ENCODE measurements around the gene KSR1. TPM values are rescaled to one million over a fixed set of nuclear protein-coding genes. Genes with fewer than 3 reads are reported as not detected.
A peak's percentile ranks its signal among the peaks of the same experiment; 100 is the strongest.

Gene KSR1
- total and polyA plus RNA-seq, 9 donors: 43.3 to 112 (median 71.6) TPM

DNA sequence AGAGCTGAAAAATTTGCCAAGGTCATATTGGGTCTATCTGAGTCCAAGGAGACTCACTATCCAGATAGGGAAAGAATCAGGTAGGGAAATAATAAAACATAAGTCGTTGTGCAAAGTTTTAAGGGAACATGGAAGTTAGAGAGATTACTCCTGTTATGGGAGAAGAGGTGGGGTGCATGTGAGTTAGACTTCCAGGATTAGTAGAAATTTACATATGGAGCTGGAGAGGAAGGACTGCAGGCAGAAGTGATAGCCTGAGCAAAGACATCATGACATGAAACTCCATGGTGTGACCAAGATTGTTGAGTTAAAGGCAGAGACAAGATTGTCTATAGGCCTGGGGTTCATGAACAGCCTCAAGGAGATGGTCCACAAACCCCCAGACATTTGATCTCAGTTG is 5.8 kb upstream of the KSR1 start:
- DNase-seq: no peak
- Histone ChIP-seq H3K27me3 (ENCODE audit: control insufficient read depth, insufficient read depth, low read length) (no peaks in the 10 kb centered on the region), H3K9me3 (replicated peaks; ENCODE audit: control insufficient read depth, low read depth, low read length) (no peaks in the 10 kb centered on the region), H3K36me3 (ENCODE audit: control insufficient read depth, insufficient read depth, low read length) (no peaks in the 10 kb centered on the region), H3K27ac (ENCODE audit: low read length) (no peak overlapping the region), H3K4me1 (ENCODE audit: control insufficient read depth, insufficient read depth, low read length) (no peaks in the 10 kb centered on the region), H3K4me3 (ENCODE audit: low read length) (no peak overlapping the region)
- 70% methylated on average over 1 of the region's 1 CpG for WGBS (ENCODE audit: insufficient coverage)

- no peak overlapping the region for H3K27ac ChIP-seq (ENCODE audit: low read length)
- no peaks in the 10 kb centered on the region for H3K36me3 ChIP-seq (ENCODE audit: control insufficient read depth, insufficient read depth, low read length)
- no peak overlapping the region for H3K4me3 ChIP-seq (ENCODE audit: low read length)
- no peaks in the 10 kb centered on the region for H3K9me3 ChIP-seq (replicated peaks; ENCODE audit: control insufficient read depth, low read depth, low read length)
- DNase-seq: no peak
- H3K4me1 ChIP-seq (ENCODE audit: control insufficient read depth, insufficient read depth, low read length): peaks cover 2% of the 10 kb centered on the region
- H3K27me3 ChIP-seq (ENCODE audit: control insufficient read depth, insufficient read depth, low read length): no peaks in the 10 kb centered on the region
- WGBS (ENCODE audit: insufficient coverage): 100% methylated on average over 1 of the region's 3 CpGs
Observed at GRCh38 chr17:27451906-27452305, 4.3 kb upstream of the KSR1 start.

DNA sequence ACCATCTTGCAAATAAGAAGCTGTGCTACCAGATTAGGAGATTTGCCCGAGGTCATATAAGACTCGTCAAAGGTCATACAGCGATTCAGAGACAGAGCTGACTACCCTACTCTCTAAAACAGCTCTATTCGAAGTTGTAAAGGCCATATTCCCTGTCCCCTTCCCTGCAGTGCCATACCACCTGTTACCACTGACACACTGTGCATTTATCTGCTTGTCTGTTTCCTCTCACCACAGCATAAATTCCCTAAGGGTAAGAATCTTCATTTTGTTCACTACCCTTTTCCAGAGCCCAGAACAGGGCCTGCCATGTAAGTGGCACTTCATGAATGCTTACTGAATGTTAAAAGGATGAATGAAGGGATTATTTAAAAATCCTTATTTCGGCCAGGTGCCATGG is 3.4 kb upstream of the KSR1 start:
- Histone ChIP-seq H3K9me3 (replicated peaks; ENCODE audit: control insufficient read depth, low read depth, low read length) (no peaks in the 10 kb centered on the region), H3K27ac (ENCODE audit: low read length) (no peak overlapping the region), H3K4me1 (ENCODE audit: control insufficient read depth, insufficient read depth, low read length) (peaks cover 12% of the 10 kb centered on the region), H3K27me3 (ENCODE audit: control insufficient read depth, insufficient read depth, low read length) (no peaks in the 10 kb centered on the region), H3K36me3 (ENCODE audit: control insufficient read depth, insufficient read depth, low read length) (no peaks in the 10 kb centered on the region), H3K4me3 (ENCODE audit: low read length) (no peak overlapping the region)
- WGBS (ENCODE audit: insufficient coverage): 65% methylated on average over 5 of the region's 5 CpGs
- DNase-seq: no peak

DNA sequence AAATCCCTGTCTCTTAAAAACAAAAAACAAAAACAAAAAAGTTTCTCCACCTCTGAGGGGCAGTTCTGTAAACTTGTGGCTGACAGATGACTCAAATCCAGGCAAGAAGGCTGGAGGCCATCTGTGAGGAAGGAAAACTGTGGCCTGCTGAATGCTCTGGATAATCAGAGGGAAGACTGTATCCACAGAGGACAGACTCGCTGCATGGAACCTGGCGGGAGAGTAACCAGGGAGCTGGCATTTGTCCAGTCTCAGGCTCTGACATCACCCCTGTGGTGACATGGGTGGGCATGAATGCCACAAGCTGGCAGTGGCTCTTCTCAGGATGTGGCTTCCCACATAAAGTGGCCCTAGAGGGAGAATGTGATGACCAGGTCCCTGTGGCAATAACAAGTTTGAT is 2.8 kb upstream of the KSR1 start:
- H3K27me3 ChIP-seq (ENCODE audit: control insufficient read depth, insufficient read depth, low read length): no peaks in the 10 kb centered on the region
- no peak overlapping the region for H3K4me3 ChIP-seq (ENCODE audit: low read length)
- no peaks in the 10 kb centered on the region for H3K9me3 ChIP-seq (replicated peaks; ENCODE audit: control insufficient read depth, low read depth, low read length)
- H3K36me3 ChIP-seq (ENCODE audit: control insufficient read depth, insufficient read depth, low read length): no peaks in the 10 kb centered on the region
- DNase-seq: no peak
- H3K4me1 ChIP-seq (ENCODE audit: control insufficient read depth, insufficient read depth, low read length): peaks cover 18% of the 10 kb centered on the region
- H3K27ac ChIP-seq (ENCODE audit: low read length): no peak overlapping the region
- WGBS (ENCODE audit: insufficient coverage): 71% methylated on average over 2 of the region's 2 CpGs

DNA sequence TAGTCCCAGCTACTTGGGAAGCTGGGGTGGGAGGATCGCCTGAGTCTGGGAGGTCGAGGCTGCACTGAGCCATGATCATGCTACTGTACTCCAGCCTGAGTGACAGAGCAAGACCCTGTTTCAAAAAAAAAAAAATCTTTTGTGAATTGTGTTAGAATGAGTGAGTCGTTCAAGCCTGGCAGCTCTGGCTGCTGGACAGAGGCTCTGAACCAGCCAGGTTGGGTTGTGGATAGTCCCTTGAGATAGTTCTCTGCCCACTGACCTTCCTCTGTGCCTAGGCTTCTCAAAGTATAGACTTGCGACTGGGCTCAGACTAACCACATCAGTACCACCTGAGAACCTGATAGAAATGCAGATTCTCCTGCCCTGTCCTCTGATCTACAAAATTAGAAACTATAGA is 2.2 kb upstream of the KSR1 start:
- no peaks in the 10 kb centered on the region for H3K27me3 ChIP-seq (ENCODE audit: control insufficient read depth, insufficient read depth, low read length)
- H3K4me3 ChIP-seq (ENCODE audit: low read length): no peak overlapping the region
- no peak overlapping the region for H3K27ac ChIP-seq (ENCODE audit: low read length)
- no peaks in the 10 kb centered on the region for H3K9me3 ChIP-seq (replicated peaks; ENCODE audit: control insufficient read depth, low read depth, low read length)
- peaks cover 24% of the 10 kb centered on the region for H3K4me1 ChIP-seq (ENCODE audit: control insufficient read depth, insufficient read depth, low read length)
- 83% methylated on average over 3 of the region's 4 CpGs for WGBS (ENCODE audit: insufficient coverage)
- no peak for DNase-seq
- H3K36me3 ChIP-seq (ENCODE audit: control insufficient read depth, insufficient read depth, low read length): no peaks in the 10 kb centered on the region

DNA sequence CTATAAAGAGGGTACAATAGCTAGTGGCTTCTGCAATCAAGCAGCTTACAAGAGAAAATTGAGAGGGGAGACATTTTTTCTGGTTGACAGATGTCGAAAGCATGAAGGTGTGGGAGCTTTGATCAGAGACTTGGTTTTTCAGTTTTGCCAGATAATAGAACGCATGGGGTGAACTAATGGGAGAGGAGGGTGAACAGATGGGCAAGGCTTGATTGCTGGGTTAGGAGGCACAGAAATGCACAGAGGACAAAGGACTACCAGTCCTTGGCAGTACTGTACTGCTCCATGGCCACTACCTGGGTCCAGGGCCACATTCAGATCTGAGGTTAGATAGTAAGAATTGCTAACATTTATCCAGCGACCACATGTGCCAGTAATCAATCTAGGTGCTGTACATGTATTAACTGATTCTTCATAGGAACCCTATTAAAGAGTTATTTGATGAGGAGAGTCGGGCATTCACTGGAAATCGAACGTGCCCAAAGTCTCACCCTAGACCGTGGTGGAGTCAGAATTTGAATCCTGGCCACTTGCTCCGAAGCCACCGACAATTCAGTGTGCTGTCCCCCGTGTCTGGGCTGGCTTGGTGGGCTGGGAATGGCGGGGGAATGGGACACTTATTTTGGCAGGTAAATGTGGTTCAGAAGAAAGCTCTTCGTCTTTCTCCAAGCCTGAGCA is 873 bp upstream of the KSR1 start:
- 22% methylated on average over 11 of the region's 12 CpGs for WGBS (ENCODE audit: insufficient coverage)
- no peaks in the 10 kb centered on the region for H3K36me3 ChIP-seq (ENCODE audit: control insufficient read depth, insufficient read depth, low read length)
- DNase-seq: no peak
- H3K4me3 ChIP-seq (ENCODE audit: low read length): peak overlapping the region; percentile 47
- peaks cover 25% of the 10 kb centered on the region for H3K4me1 ChIP-seq (ENCODE audit: control insufficient read depth, insufficient read depth, low read length)
- H3K9me3 ChIP-seq (replicated peaks; ENCODE audit: control insufficient read depth, low read depth, low read length): no peaks in the 10 kb centered on the region
- no peaks in the 10 kb centered on the region for H3K27me3 ChIP-seq (ENCODE audit: control insufficient read depth, insufficient read depth, low read length)
- peak overlapping the region; percentile 42 for H3K27ac ChIP-seq (ENCODE audit: low read length)

GRCh38 chr17:27456681-27457359 is 572 bp downstream of the KSR1 start:
- Histone ChIP-seq H3K4me1 (ENCODE audit: control insufficient read depth, insufficient read depth, low read length) (peaks cover 29% of the 10 kb centered on the region), H3K4me3 (ENCODE audit: low read length) (peak overlapping the region; percentile 63), H3K27ac (ENCODE audit: low read length) (peak overlapping the region; percentile 35), H3K36me3 (ENCODE audit: control insufficient read depth, insufficient read depth, low read length) (no peaks in the 10 kb centered on the region), H3K9me3 (replicated peaks; ENCODE audit: control insufficient read depth, low read depth, low read length) (no peaks in the 10 kb centered on the region), H3K27me3 (ENCODE audit: control insufficient read depth, insufficient read depth, low read length) (no peaks in the 10 kb centered on the region)
- under 1% methylated on average over 40 of the region's 57 CpGs for WGBS (ENCODE audit: insufficient coverage)
- DNase-seq: peak; percentile 36

- WGBS (ENCODE audit: insufficient coverage): no CpG with 5 or more reads among the region's 8 CpGs
- Histone ChIP-seq H3K4me1 (ENCODE audit: control insufficient read depth, insufficient read depth, low read length) (peaks cover 29% of the 10 kb centered on the region), H3K27ac (ENCODE audit: low read length) (peak overlapping the region; percentile 35), H3K9me3 (replicated peaks; ENCODE audit: control insufficient read depth, low read depth, low read length) (no peaks in the 10 kb centered on the region), H3K27me3 (ENCODE audit: control insufficient read depth, insufficient read depth, low read length) (no peaks in the 10 kb centered on the region), H3K36me3 (ENCODE audit: control insufficient read depth, insufficient read depth, low read length) (no peaks in the 10 kb centered on the region), H3K4me3 (ENCODE audit: low read length) (peak overlapping the region; percentile 63)
- DNase-seq: peak; percentile 26
Observed at GRCh38 chr17:27457360-27457715, 1.1 kb downstream of the KSR1 start.

DNA sequence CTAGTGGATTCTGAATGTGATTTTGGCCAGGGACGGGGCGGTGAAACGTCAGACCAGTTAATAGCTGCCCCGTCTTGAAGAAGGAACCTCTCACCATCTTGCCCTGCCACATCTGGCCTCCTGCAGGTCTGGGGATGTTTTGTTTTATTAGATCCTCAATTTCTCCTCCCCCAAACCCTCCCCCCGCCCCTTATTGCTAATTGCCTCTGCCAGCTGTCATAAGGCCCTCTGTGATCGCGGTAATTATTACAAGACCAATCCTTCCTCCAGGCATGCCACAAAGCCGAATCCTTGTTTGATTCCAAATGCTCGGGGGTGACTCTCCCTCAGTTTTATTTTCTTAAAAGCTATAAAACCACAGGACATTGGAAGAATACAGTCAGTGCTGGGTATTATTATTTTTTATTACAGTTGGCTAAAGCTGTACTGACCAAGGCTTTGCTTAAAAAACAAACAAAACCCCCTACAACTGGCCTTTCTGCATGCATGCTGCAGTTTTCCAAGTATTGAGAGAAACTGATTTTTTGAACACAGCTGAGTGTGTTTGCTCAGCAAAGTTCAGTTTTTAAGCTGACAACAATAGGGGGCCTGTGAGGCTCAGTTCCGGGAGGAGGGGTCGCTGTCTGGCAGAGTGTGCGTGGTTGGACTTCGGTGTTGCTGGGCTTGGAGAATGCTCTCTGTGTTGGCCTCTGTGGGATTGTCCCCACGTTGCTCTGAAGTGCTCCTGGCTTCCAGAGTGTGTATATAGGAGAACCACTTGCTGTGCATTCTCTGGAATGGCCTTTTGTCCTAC is 1.7 kb downstream of the KSR1 start:
- H3K4me1 ChIP-seq (ENCODE audit: control insufficient read depth, insufficient read depth, low read length): peaks cover 29% of the 10 kb centered on the region
- H3K27me3 ChIP-seq (ENCODE audit: control insufficient read depth, insufficient read depth, low read length): no peaks in the 10 kb centered on the region
- peak overlapping the region; percentile 35 for H3K27ac ChIP-seq (ENCODE audit: low read length)
- H3K36me3 ChIP-seq (ENCODE audit: control insufficient read depth, insufficient read depth, low read length): no peaks in the 10 kb centered on the region
- no peaks in the 10 kb centered on the region for H3K9me3 ChIP-seq (replicated peaks; ENCODE audit: control insufficient read depth, low read depth, low read length)
- peak; percentile 67 for DNase-seq
- WGBS (ENCODE audit: insufficient coverage): 29% methylated on average over 11 of the region's 14 CpGs
- H3K4me3 ChIP-seq (ENCODE audit: low read length): peak overlapping the region; percentile 63

- no peaks in the 10 kb centered on the region for H3K36me3 ChIP-seq (ENCODE audit: control insufficient read depth, insufficient read depth, low read length)
- peaks cover 29% of the 10 kb centered on the region for H3K4me1 ChIP-seq (ENCODE audit: control insufficient read depth, insufficient read depth, low read length)
- no peaks in the 10 kb centered on the region for H3K9me3 ChIP-seq (replicated peaks; ENCODE audit: control insufficient read depth, low read depth, low read length)
- peak overlapping the region; percentile 35 for H3K27ac ChIP-seq (ENCODE audit: low read length)
- 0% methylated on average over 1 of the region's 6 CpGs for WGBS (ENCODE audit: insufficient coverage)
- DNase-seq: no peak
- H3K27me3 ChIP-seq (ENCODE audit: control insufficient read depth, insufficient read depth, low read length): no peaks in the 10 kb centered on the region
- H3K4me3 ChIP-seq (ENCODE audit: low read length): no peak overlapping the region
Observed at GRCh38 chr17:27458524-27458908, 2.3 kb downstream of the KSR1 start.
